Measurements from ENCODE around the gene ZCCHC12. TPM values are rescaled to one million over a fixed set of nuclear protein-coding genes. Genes with fewer than 3 reads are reported as not detected.

ZCCHC12 gene
- total and polyA plus RNA-seq, 8 donors, result 0.08 to 0.23 TPM; not detected in 6

DNA sequence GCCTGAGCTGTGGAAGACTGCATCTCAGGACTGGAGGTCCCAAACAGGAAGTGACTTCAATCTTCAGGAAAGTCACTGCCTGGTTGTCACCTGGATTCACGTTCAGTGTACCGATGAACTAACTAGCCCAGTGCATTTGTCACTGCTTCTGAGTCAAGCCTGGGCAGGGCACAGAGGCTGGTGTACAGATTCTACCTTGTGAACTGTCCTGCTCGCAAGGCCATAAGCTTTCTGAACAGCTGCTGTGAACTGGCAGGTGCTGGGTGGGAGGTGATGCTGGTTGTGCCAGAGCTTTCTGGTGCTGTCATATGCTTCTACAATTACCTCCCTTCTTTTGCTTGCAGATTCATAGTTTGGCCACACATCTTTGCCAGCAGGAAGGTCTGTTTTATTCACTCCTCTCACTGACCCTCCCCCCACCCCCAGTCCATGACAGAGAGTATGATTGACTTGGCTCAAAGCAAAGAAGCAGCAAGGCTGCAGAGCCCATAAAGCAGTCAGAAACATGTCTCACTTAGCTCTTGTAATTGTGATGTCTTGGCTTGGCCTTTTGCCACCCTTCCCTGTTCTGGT is 40.5 kb downstream of the ZCCHC12 start:
- intact Hi-C loops (cut with DNase I), result no loop called here
- DNase-seq (no peak), FAIRE-seq (no peak), ATAC-seq (no peak)
- H3K4me1 ChIP-seq, result no peaks in the 10 kb centered on the region
- TF ChIP-seq, protein P1, sequence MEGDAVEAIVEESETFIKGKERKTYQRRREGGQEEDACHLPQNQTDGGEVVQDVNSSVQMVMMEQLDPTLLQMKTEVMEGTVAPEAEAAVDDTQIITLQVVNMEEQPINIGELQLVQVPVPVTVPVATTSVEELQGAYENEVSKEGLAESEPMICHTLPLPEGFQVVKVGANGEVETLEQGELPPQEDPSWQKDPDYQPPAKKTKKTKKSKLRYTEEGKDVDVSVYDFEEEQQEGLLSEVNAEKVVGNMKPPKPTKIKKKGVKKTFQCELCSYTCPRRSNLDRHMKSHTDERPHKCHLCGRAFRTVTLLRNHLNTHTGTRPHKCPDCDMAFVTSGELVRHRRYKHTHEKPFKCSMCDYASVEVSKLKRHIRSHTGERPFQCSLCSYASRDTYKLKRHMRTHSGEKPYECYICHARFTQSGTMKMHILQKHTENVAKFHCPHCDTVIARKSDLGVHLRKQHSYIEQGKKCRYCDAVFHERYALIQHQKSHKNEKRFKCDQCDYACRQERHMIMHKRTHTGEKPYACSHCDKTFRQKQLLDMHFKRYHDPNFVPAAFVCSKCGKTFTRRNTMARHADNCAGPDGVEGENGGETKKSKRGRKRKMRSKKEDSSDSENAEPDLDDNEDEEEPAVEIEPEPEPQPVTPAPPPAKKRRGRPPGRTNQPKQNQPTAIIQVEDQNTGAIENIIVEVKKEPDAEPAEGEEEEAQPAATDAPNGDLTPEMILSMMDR (IDR thresholded peaks at IDR 0.05), result no peak
- WGBS, 2 donors, result 65 to 87% methylated on average over 3 of the region's 3 CpGs
- no peaks in the 10 kb centered on the region for H3K27me3 ChIP-seq
- H3K27ac ChIP-seq, result no peak overlapping the region
- no peaks in the 10 kb centered on the region for H3K9me3 ChIP-seq
- H3K36me3 ChIP-seq, result no peaks in the 10 kb centered on the region
- no peak overlapping the region for H3K4me3 ChIP-seq

GRCh38 chrX:118865231-118865630 is 41.6 kb downstream of the ZCCHC12 start:
- Histone ChIP-seq H3K27ac (no peak overlapping the region), H3K4me3 (no peak overlapping the region), H3K9me3 (no peaks in the 10 kb centered on the region), H3K36me3 (no peaks in the 10 kb centered on the region), H3K27me3 (no peaks in the 10 kb centered on the region), H3K4me1 (no peaks in the 10 kb centered on the region)
- intact Hi-C loops (cut with DNase I), result no loop called here
- TF ChIP-seq, protein P1 (IDR thresholded peaks at IDR 0.05), result no peak
- WGBS, 2 donors, result 33 to 82% methylated on average over 1 of the region's 1 CpG
- no peak for ATAC-seq
- DNase-seq, result no peak
- FAIRE-seq, result no peak

DNA sequence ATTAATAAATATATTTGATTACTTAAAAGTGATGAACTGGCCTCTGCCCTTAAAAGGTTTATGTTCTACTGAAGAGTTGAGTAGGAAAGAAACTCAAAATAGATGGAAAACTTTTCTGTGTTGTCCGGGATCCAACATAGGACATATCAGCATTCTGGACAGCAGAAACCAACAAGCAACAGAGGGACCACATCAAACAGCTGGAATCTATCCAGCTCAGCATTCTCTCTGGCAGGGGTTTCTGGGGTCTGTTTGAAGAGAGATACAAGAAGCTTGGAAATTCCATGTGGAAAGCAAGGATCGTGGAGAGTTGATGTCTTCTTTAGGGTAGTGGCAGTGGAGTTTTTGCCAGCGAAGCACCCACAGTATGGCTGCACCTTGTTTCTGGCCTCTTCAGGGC is 43.6 kb downstream of the ZCCHC12 start:
- Histone ChIP-seq H3K27me3 (no peaks in the 10 kb centered on the region), H3K9me3 (no peaks in the 10 kb centered on the region), H3K27ac (no peak overlapping the region), H3K4me3 (no peak overlapping the region), H3K36me3 (no peaks in the 10 kb centered on the region), H3K4me1 (peaks cover 0 to 2% (median 0%) of the 10 kb centered on the region in 3 donors)
- TF ChIP-seq, protein P1 (IDR thresholded peaks at IDR 0.05), result no peak
- ATAC-seq (no peak), FAIRE-seq (no peak), DNase-seq (no peak)
- intact Hi-C loops (cut with DNase I), result no loop called here
- 79 to 89% methylated on average over 3 of the region's 3 CpGs for WGBS, 2 donors

- FAIRE-seq, result peak; percentile 93
- WGBS, 2 donors, result 6 to 19% methylated on average over 4 of the region's 4 CpGs
- DNase-seq, result peak in 4 of 6 donors; percentile 18 to 54 (median 40)
- TF ChIP-seq, protein P1 (IDR thresholded peaks at IDR 0.05), result no peak
- H3K4me1 ChIP-seq, result peaks cover 4 to 7% (median 6%) of the 10 kb centered on the region in 3 donors
- intact Hi-C loops (cut with DNase I), result no loop called here
- H3K27me3 ChIP-seq, result no peaks in the 10 kb centered on the region
- peak overlapping the region; percentile 34 to 66 (median 44) for H3K27ac ChIP-seq
- no peak overlapping the region for H3K4me3 ChIP-seq
- no peaks in the 10 kb centered on the region for H3K36me3 ChIP-seq
- H3K9me3 ChIP-seq, result no peaks in the 10 kb centered on the region
- peak; percentile 93 to 97 (median 96) for ATAC-seq
Observed at GRCh38 chrX:118872102-118872566, 48.5 kb downstream of the ZCCHC12 start.

Other genes with a start within 250 kb of the ZCCHC12 start
- 10 to 100 TPM; 13.9 to 46.8 (median 23.3) TPM for gene IL13RA1, start 96.2 kb upstream of the ZCCHC12 start, total RNA-seq
- gene IL13RA1, start 96.2 kb upstream of the ZCCHC12 start, polyA plus RNA-seq, result 10 to 100 TPM in 1 of 2 donors, 1 to 10 TPM in 1; 9.2 to 12.9 TPM
- 1 to 10 TPM; 3.5 to 7.1 (median 4.0) TPM for gene LONRF3, start 150.8 kb downstream of the ZCCHC12 start, total RNA-seq
- 1 to 10 TPM; 1.4 to 2.0 TPM for gene LONRF3, start 150.8 kb downstream of the ZCCHC12 start, polyA plus RNA-seq
- gene CT47C1, start 249.2 kb downstream of the ZCCHC12 start, total RNA-seq, result not detected
- not detected for gene CT47C1, start 249.2 kb downstream of the ZCCHC12 start, polyA plus RNA-seq